ENCODE results near the gene AMBRA1.

The AMBRA1 gene

GRCh38 chr11:46457659-46458424, 136.0 kb downstream of the AMBRA1 start:
- no peaks in the 10 kb centered on the region for H3K36me3 ChIP-seq (ENCODE audit: low read length)
- no peak for TF ChIP-seq EZH2phosphoT487 (conservative IDR thresholded peaks at IDR 0.05; ENCODE audit: low read length)
- TF ChIP-seq, protein P1, sequence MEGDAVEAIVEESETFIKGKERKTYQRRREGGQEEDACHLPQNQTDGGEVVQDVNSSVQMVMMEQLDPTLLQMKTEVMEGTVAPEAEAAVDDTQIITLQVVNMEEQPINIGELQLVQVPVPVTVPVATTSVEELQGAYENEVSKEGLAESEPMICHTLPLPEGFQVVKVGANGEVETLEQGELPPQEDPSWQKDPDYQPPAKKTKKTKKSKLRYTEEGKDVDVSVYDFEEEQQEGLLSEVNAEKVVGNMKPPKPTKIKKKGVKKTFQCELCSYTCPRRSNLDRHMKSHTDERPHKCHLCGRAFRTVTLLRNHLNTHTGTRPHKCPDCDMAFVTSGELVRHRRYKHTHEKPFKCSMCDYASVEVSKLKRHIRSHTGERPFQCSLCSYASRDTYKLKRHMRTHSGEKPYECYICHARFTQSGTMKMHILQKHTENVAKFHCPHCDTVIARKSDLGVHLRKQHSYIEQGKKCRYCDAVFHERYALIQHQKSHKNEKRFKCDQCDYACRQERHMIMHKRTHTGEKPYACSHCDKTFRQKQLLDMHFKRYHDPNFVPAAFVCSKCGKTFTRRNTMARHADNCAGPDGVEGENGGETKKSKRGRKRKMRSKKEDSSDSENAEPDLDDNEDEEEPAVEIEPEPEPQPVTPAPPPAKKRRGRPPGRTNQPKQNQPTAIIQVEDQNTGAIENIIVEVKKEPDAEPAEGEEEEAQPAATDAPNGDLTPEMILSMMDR (IDR thresholded peaks at IDR 0.05; ENCODE audit: insufficient read depth, low read length, poor library complexity, severe bottlenecking), result no peak
- H4K20me1 ChIP-seq (ENCODE audit: low read depth, low read length), result no peaks in the 10 kb centered on the region
- peaks cover 3% of the 10 kb centered on the region; the same call in 1 of the 2 replicates for H3K79me2 ChIP-seq (ENCODE audit: insufficient read depth, low read length)
- H3K9me3 ChIP-seq (ENCODE audit: insufficient read depth, low read length), result no peaks in the 10 kb centered on the region
- no peaks in the 10 kb centered on the region for H3K9me2 ChIP-seq (replicated peaks; ENCODE audit: insufficient read depth, low read length)
- no peak overlapping the region for H3K4me2 ChIP-seq (ENCODE audit: low read depth, low read length, poor library complexity, severe bottlenecking)
- no peak overlapping the region for H3K27ac ChIP-seq (ENCODE audit: low read depth, low read length)
- no peaks in the 10 kb centered on the region for H3K27me3 ChIP-seq (ENCODE audit: low read length)
- H3K9ac ChIP-seq (ENCODE audit: low read length), result no peak overlapping the region
- no peaks in the 10 kb centered on the region for H3F3A ChIP-seq (ENCODE audit: insufficient read depth)
- no peak overlapping the region for H2AFZ ChIP-seq (ENCODE audit: low read depth, low read length, severe bottlenecking)
- no peak overlapping the region for H3K4me3 ChIP-seq (ENCODE audit: insufficient read depth, low read length, poor library complexity, severe bottlenecking)

- no peaks in the 10 kb centered on the region for H3K36me3 ChIP-seq (ENCODE audit: low read length)
- H3K4me2 ChIP-seq (ENCODE audit: low read depth, low read length, poor library complexity, severe bottlenecking), result no peak overlapping the region
- no peaks in the 10 kb centered on the region for H3K27me3 ChIP-seq (ENCODE audit: low read length)
- no peak overlapping the region for H3K9ac ChIP-seq (ENCODE audit: low read length)
- no peaks in the 10 kb centered on the region for H3K9me3 ChIP-seq (ENCODE audit: insufficient read depth, low read length)
- TF ChIP-seq, protein P1 (IDR thresholded peaks at IDR 0.05; ENCODE audit: insufficient read depth, low read length, poor library complexity, severe bottlenecking), result no peak
- TF ChIP-seq EZH2phosphoT487 (conservative IDR thresholded peaks at IDR 0.05; ENCODE audit: low read length), result no peak
- H4K20me1 ChIP-seq (ENCODE audit: low read depth, low read length), result 0 out of 2 replicates have a peak, but pooled peaks cover 4% of the 10 kb centered on the region
- H3F3A ChIP-seq (ENCODE audit: insufficient read depth), result no peaks in the 10 kb centered on the region
- H3K4me3 ChIP-seq (ENCODE audit: insufficient read depth, low read length, poor library complexity, severe bottlenecking), result no peak overlapping the region
- H3K27ac ChIP-seq (ENCODE audit: low read depth, low read length), result no peak overlapping the region
- H3K79me2 ChIP-seq (ENCODE audit: insufficient read depth, low read length), result peaks cover 3% of the 10 kb centered on the region; the same call in 1 of the 2 replicates
- no peak overlapping the region for H2AFZ ChIP-seq (ENCODE audit: low read depth, low read length, severe bottlenecking)
- H3K9me2 ChIP-seq (replicated peaks; ENCODE audit: insufficient read depth, low read length), result no peaks in the 10 kb centered on the region
Measured at GRCh38 chr11:46457021-46457420, 136.8 kb downstream of the AMBRA1 start.

GRCh38 chr11:46456269-46457001, 137.4 kb downstream of the AMBRA1 start:
- Histone ChIP-seq H3F3A (ENCODE audit: insufficient read depth) (no peaks in the 10 kb centered on the region), H3K79me2 (ENCODE audit: insufficient read depth, low read length) (peaks cover 3% of the 10 kb centered on the region; the same call in 1 of the 2 replicates), H3K4me2 (ENCODE audit: low read depth, low read length, poor library complexity, severe bottlenecking) (no peak overlapping the region), H3K9me2 (replicated peaks; ENCODE audit: insufficient read depth, low read length) (no peaks in the 10 kb centered on the region), H3K27ac (ENCODE audit: low read depth, low read length) (no peak overlapping the region), H3K4me3 (ENCODE audit: insufficient read depth, low read length, poor library complexity, severe bottlenecking) (no peak overlapping the region), H3K36me3 (ENCODE audit: low read length) (no peaks in the 10 kb centered on the region), H3K27me3 (ENCODE audit: low read length) (no peaks in the 10 kb centered on the region), H3K9ac (ENCODE audit: low read length) (no peak overlapping the region), H4K20me1 (ENCODE audit: low read depth, low read length) (0 out of 2 replicates have a peak, but pooled peaks cover 5% of the 10 kb centered on the region), H2AFZ (ENCODE audit: low read depth, low read length, severe bottlenecking) (no peak overlapping the region), H3K9me3 (ENCODE audit: insufficient read depth, low read length) (no peaks in the 10 kb centered on the region)
- TF ChIP-seq, protein P1 (IDR thresholded peaks at IDR 0.05; ENCODE audit: insufficient read depth, low read length, poor library complexity, severe bottlenecking), result no peak
- no peak for TF ChIP-seq EZH2phosphoT487 (conservative IDR thresholded peaks at IDR 0.05; ENCODE audit: low read length)
